A549 (cell line): ENCODE data around the gene SMIM45.

Experiments used
- ATAC-seq, 2 experiments: fragments of 200-7000 bp in 1 of 2; fragments of >200 bp in 1 of 2; cut with Nextera tagmentation in 1 of 2; cut with Tn5 transposase in 1 of 2; 3 replicates each; pipeline versions ENCODE4 v1.8.0 to v1.9.1; 2018 to 2020; ENCODE audit warnings: mild to moderate bottlenecking in 1 of 2, moderate library complexity in 1 of 2
- CTCF ChIA-PET: fragments of 300-600 bp; sonication (Branson Sonifier 250); formaldehyde crosslinking; extraction: SDS; loops from one replicate; lab custom pipeline; 2021; ENCODE audit warnings: antibody characterized with exemption, inconsistent platforms; lab: Yijun Ruan, JAX
- POLR2A ChIA-PET: fragments of 350-600 bp; formaldehyde crosslinking; extraction: SDS; loops from one replicate; lab custom pipeline; 2021; ENCODE audit warnings: antibody characterized with exemption, inconsistent platforms; lab: Yijun Ruan, JAX
- DNase-seq, 2 experiments: peaks; one replicate each; pipeline versions ENCODE4 v3.0.0 to v3.0.0-alpha.2; 2011 to 2016; ENCODE audit warnings: low read depth in 1 of 2, low spot score in 1 of 2
- FAIRE-seq: peaks from 2 replicates; lab custom pipeline; 2011; peaks lifted over from hg19 to GRCh38; lab: Jason Lieb, UNC
- H3K27ac ChIP-seq, 2 experiments: fragments of >200 bp; sonication (Bioruptor Twin); formaldehyde crosslinking; 3 replicates each; pipeline ENCODE4 v1.5.1; 2016 to 2017
- H3K4me1 ChIP-seq: fragments of >200 bp; sonication (Bioruptor Twin); formaldehyde crosslinking; 3 replicates; pipeline ENCODE4 v1.6.1; 2016
- H3K4me2 ChIP-seq: fragments of >200 bp; sonication (Bioruptor Twin); formaldehyde crosslinking; 3 replicates; pipeline ENCODE4 v1.6.1; 2016
- H3K4me3 ChIP-seq: fragments of >200 bp; sonication (Bioruptor Twin); formaldehyde crosslinking; 3 replicates; pipeline ENCODE4 v1.5.1; 2016
- H3K9me3 ChIP-seq: fragments of >200 bp; sonication (Bioruptor Twin); formaldehyde crosslinking; 3 replicates; pipeline ENCODE4 v1.6.1; 2016
- ATOH8 ChIP-seq: fragments of 250-450 bp; sonication (Bioruptor Pico); IDR thresholded peaks from 2 replicates; pipeline ENCODE4 v1.5.0; 2020; ENCODE audit warnings: low read depth, mild to moderate bottlenecking, moderate library complexity
- BCL3 ChIP-seq: fragments of >200 bp; sonication (Bioruptor Twin); formaldehyde crosslinking; IDR thresholded peaks from 3 replicates; pipeline ENCODE4 v1.6.1; 2016
- CEBPB ChIP-seq, 2 experiments: fragments of >200 bp in 1 of 2; sonication (Bioruptor Twin) in 1 of 2; formaldehyde crosslinking in 1 of 2; IDR thresholded peaks; 2 replicates each; pipeline ENCODE4 v1.6.1; 2012 to 2016
- EHF ChIP-seq: fragments of 250-450 bp; sonication (Bioruptor Pico); IDR thresholded peaks from 2 replicates; pipeline ENCODE4 v1.5.0; 2020; ENCODE audit warnings: mild to moderate bottlenecking
- ELK1 ChIP-seq: fragments of 150-350 bp; IDR thresholded peaks from 2 replicates; pipeline ENCODE4 v1.6.1; 2014; ENCODE audit warnings: low read depth, mild to moderate bottlenecking, low read length
- FOSB ChIP-seq: fragments of 250-450 bp; sonication (Bioruptor Pico); IDR thresholded peaks from 2 replicates; pipeline ENCODE4 v1.5.0; 2020; ENCODE audit warnings: mild to moderate bottlenecking, moderate library complexity
- FOSL2 ChIP-seq, 2 experiments: fragments of 450-650 bp in 1 of 2; fragments of >200 bp in 1 of 2; sonication (Bioruptor Twin) in 1 of 2; formaldehyde crosslinking; IDR thresholded peaks; 2 replicates each; pipeline versions ENCODE4 v1.5.0 to v1.6.1; 2016 to 2020; ENCODE audit warnings: mild to moderate bottlenecking in 1 of 2, moderate library complexity in 1 of 2
- HDAC2 ChIP-seq: fragments of 200-600 bp; sonication (generic); IDR thresholded peaks from 2 replicates; pipeline ENCODE4 v1.6.1; 2016
- HES2 ChIP-seq: fragments of >200 bp; sonication (Bioruptor Twin); formaldehyde crosslinking; IDR thresholded peaks from 2 replicates; pipeline ENCODE4 v1.6.1; 2016
- HEYL ChIP-seq: fragments of 250-450 bp; sonication (Bioruptor Pico); IDR thresholded peaks from 2 replicates; pipeline ENCODE4 v1.8.0; 2021; ENCODE audit warnings: mild to moderate bottlenecking, moderate library complexity
- HOXA7 ChIP-seq: fragments of 250-450 bp; sonication (Bioruptor Pico); IDR thresholded peaks from 2 replicates; pipeline ENCODE4 v1.5.0; 2020; ENCODE audit warnings: mild to moderate bottlenecking, moderate library complexity
- HOXB13 ChIP-seq: fragments of 250-450 bp; sonication (Bioruptor Pico); IDR thresholded peaks from 2 replicates; pipeline ENCODE4 v1.5.0; 2020; ENCODE audit warnings: low read depth, mild to moderate bottlenecking, moderate library complexity
- HOXB5 ChIP-seq: fragments of 250-450 bp; sonication (Bioruptor Pico); IDR thresholded peaks from 2 replicates; pipeline ENCODE4 v1.5.0; 2020; ENCODE audit warnings: mild to moderate bottlenecking, moderate library complexity
- KDM1A ChIP-seq: fragments of 200-600 bp; sonication (generic); IDR thresholded peaks from 2 replicates; pipeline ENCODE4 v1.6.1; 2016; ENCODE audit warnings: low read depth, mild to moderate bottlenecking
- KDM5A ChIP-seq: fragments of 200-600 bp; sonication (generic); IDR thresholded peaks from 2 replicates; pipeline ENCODE4 v1.6.1; 2016; ENCODE audit warnings: antibody characterized with exemption, mild to moderate bottlenecking
- MAFK ChIP-seq: fragments of 450-650 bp; IDR thresholded peaks from 2 replicates; pipeline ENCODE4 v1.6.1; 2014; ENCODE audit not compliant: partially characterized antibody
- MAX ChIP-seq: IDR thresholded peaks from 2 replicates; pipeline ENCODE4 v1.6.1; 2012
- NPAS2 ChIP-seq: fragments of 250-450 bp; sonication (Bioruptor Pico); IDR thresholded peaks from 2 replicates; pipeline ENCODE4 v1.8.0; 2022; ENCODE audit warnings: mild to moderate bottlenecking, moderate library complexity, borderline replicate concordance
- PBX3 ChIP-seq: IDR thresholded peaks from 2 replicates; pipeline ENCODE4 v1.6.1; 2012
- PHF8 ChIP-seq: fragments of 200-600 bp; sonication (generic); IDR thresholded peaks from 2 replicates; pipeline ENCODE4 v1.6.1; 2016; ENCODE audit warnings: low read depth, mild to moderate bottlenecking, antibody characterized with exemption, moderate library complexity, borderline replicate concordance
- POLR2A ChIP-seq: IDR thresholded peaks from 2 replicates; pipeline ENCODE4 v1.6.1; 2012; ENCODE audit warnings: mild to moderate bottlenecking, low read length
- RAD21 ChIP-seq, 2 experiments: fragments of >200 bp in 1 of 2; sonication (Bioruptor Twin) in 1 of 2; formaldehyde crosslinking in 1 of 2; IDR thresholded peaks in 1 of 2; conservative IDR thresholded peaks in 1 of 2; 2 replicates in 1 of 2; 3 replicates in 1 of 2; pipeline ENCODE4 v1.6.1; 2012 to 2018; ENCODE audit warnings: inconsistent platforms in 1 of 2
- RARB ChIP-seq: fragments of 250-450 bp; sonication (Bioruptor Pico); IDR thresholded peaks from 2 replicates; pipeline ENCODE4 v1.8.0; 2021; ENCODE audit warnings: mild to moderate bottlenecking, moderate library complexity
- RCOR1 ChIP-seq: fragments of 150-350 bp; IDR thresholded peaks from 2 replicates; pipeline ENCODE4 v1.6.1; 2014; ENCODE audit warnings: antibody characterized with exemption, low read length, low read depth
- REST ChIP-seq: fragments of 200-600 bp; sonication (generic); IDR thresholded peaks from 2 replicates; pipeline ENCODE4 v1.6.1; 2016; ENCODE audit warnings: antibody characterized with exemption, mild to moderate bottlenecking, moderate library complexity
- RNF2 ChIP-seq: fragments of 200-600 bp; sonication (generic); IDR thresholded peaks from 2 replicates; pipeline ENCODE4 v1.6.1; 2016; ENCODE audit warnings: low read depth, mild to moderate bottlenecking, antibody characterized with exemption, moderate library complexity, borderline replicate concordance
- SREBF2 ChIP-seq: fragments of 450-650 bp; IDR thresholded peaks from 2 replicates; pipeline ENCODE4 v1.6.1; 2014; ENCODE audit warnings: mild to moderate bottlenecking, moderate library complexity
- ZFP36 ChIP-seq: fragments of 450-650 bp; IDR thresholded peaks from 2 replicates; pipeline ENCODE4 v1.6.1; 2014; ENCODE audit warnings: borderline replicate concordance; ENCODE audit not compliant: partially characterized antibody
- WGBS: methylation state at CpG from one replicate; pipeline ENCODE4 v1.1.6; 2017; ENCODE audit errors: missing lambda C conversion rate; 5-methylcytosine and 5-hydroxymethylcytosine counted together

SMIM45 gene

GRCh38 chr22:41987276-41987675 lies 35.3 kb downstream of the SMIM45 start (continued):
- TF ChIP-seq KDM1A (no peak), HEYL (CRISPR knock-in tag) (no peak), EHF (CRISPR knock-in tag) (no peak), HES2 (no peak), ATOH8 (CRISPR knock-in tag) (no peak), HOXB5 (CRISPR knock-in tag) (no peak), FOSB (no peak)
- TF ChIP-seq, all 56 proteins: peak for 0

- H3K9me3 ChIP-seq, result no peaks in the 10 kb centered on the region
- POLR2A ChIA-PET, result no interaction called here
These were observed 37.3 kb downstream of the SMIM45 start for GRCh38 chr22:41989246-41989645.

GRCh38 chr22:41991111-41991510 lies 39.2 kb downstream of the SMIM45 start:
- Histone ChIP-seq H3K4me2 (no peak overlapping the region), H3K4me1 (no peaks in the 10 kb centered on the region), H3K9me3 (no peaks in the 10 kb centered on the region), H3K27ac (no peak overlapping the region), H3K4me3 (no peak overlapping the region)
- FAIRE-seq, result no peak
- ChIA-PET CTCF (no interaction called here), POLR2A (no interaction called here)
- WGBS, result 73% methylated on average over 5 of the region's 7 CpGs
- DNase-seq, result no peak
- no peak for ATAC-seq
- TF ChIP-seq HOXA7 (CRISPR knock-in tag), result no peak
- no peak for TF ChIP-seq REST
- no peak for TF ChIP-seq ATOH8 (CRISPR knock-in tag)
- no peak for TF ChIP-seq HOXB5 (CRISPR knock-in tag)
- TF ChIP-seq RAD21 (conservative IDR thresholded peaks at IDR 0.05 in 1 of 2, IDR thresholded peaks at IDR 0.05 in 1 of 2), result no peak
- no peak for TF ChIP-seq ELK1
- TF ChIP-seq SREBF2, result no peak

More at GRCh38 chr22:41989246-41989645, 37.3 kb downstream of the SMIM45 start:
- Histone ChIP-seq H3K4me1 (no peaks in the 10 kb centered on the region), H3K27ac (no peak overlapping the region), H3K4me2 (no peak overlapping the region), H3K4me3 (no peak overlapping the region)
- 39% methylated on average over 4 of the region's 4 CpGs for WGBS
- TF ChIP-seq PBX3 (no peak), RCOR1 (no peak), KDM5A (no peak), SREBF2 (no peak), CEBPB (IDR thresholded peaks at IDR 0.05) (no peak), MAFK (no peak), ZFP36 (no peak), HOXB13 (CRISPR knock-in tag) (no peak), RNF2 (no peak), HDAC2 (no peak), PHF8 (no peak), HOXA7 (CRISPR knock-in tag) (no peak), FOSL2 (IDR thresholded peaks at IDR 0.05) (no peak), FOSL2 (CRISPR knock-in tag; IDR thresholded peaks at IDR 0.05) (no peak), RARB (CRISPR knock-in tag) (no peak), KDM1A (no peak), MAX (no peak), BCL3 (no peak), EHF (CRISPR knock-in tag) (no peak), NPAS2 (CRISPR knock-in tag) (no peak), POLR2A (no peak)
- no peak for DNase-seq
- CTCF ChIA-PET, result no interaction called here
- ATAC-seq, result no peak
- no peak for FAIRE-seq
